ENCODE results near the gene TRIM14.
"Not testable (repeated sequence)": the region's sequence is repeated elsewhere in the genome, so short reads cannot be mapped to it uniquely, and the experiment has no call there.

The TRIM14 gene

DNA sequence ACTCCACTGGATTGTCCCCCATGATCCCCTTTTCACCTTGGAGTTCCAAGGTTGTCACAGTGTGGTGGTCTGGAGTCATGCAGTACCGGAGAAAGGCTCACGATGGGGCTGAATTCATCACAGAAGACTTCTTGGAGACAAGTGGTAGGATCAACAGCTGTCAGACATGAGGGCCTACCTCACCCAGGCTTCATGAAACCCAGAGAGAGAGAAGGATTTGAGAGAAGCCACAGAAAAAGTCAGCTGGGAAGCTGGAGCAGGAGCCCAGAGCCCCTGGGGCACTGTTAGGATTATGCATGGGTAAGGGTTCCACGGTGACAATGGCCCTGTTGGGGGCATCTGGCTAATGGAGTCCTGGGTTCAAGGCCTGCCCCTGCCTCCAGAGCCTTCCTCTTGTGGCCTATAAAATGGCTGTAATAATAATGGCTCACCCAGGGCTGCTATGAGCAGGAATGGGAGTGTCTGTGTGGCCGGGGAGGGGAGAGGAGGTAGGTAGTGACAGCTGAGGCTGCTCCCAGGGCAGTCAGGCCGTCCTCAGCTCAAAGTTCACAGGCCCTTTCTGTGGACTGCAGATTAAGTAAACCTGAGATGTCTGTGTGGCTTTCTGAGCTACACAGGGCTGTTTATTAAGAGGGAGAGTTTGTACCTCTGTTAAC, 910 bp downstream of the TRIM14 start:
- FAIRE-seq = peak; percentile 39

DNA sequence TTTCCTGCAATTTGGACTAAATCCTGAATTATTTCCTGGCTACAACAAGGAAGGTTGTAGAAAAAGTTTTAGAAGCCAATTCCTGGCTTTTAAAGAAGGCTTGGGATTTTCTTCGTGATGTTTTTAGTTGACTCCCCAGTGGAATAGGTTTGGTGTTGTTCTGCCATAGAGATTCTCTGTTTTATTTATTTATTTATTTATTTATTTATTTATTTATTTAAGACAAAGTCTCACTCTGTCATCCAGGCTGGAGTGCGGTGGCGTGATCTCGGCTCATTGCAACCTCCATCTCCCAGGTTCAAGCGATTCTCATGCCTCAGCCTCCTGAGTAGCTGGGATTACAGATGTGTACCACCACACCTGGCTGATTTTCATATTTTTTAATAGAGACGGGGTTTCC, 1.9 kb downstream of the TRIM14 start:
- DNase-seq (ENCODE audit: extremely low spot score, insufficient read length, low read depth); FAIRE-seq: not testable (repeated sequence)

More for the DNA sequence above, 910 bp downstream of the TRIM14 start:
- DNase-seq (ENCODE audit: extremely low spot score, insufficient read length, low read depth) = no peak

DNA sequence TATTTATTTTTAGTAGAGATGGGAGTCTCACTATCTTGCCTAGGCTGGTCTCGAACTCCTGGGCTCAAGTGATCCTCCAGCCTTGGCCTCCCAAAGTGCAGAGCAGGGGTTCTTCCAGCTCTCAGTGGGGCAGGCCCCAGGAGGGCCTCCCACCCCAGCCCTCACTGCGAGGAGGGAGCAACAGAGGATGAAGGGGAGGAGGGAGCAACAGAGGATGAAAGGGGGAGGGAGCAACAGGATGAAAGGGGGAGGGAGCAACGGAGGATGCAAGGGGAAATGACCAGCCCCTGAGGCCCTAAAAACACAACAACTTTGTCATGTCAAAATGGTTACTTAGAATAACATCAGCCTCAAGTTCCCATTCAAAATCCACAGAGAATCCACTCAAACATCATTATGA, 10.0 kb downstream of the TRIM14 start:
- FAIRE-seq = no peak
- no peak for DNase-seq (ENCODE audit: extremely low spot score, insufficient read length, low read depth)

DNA sequence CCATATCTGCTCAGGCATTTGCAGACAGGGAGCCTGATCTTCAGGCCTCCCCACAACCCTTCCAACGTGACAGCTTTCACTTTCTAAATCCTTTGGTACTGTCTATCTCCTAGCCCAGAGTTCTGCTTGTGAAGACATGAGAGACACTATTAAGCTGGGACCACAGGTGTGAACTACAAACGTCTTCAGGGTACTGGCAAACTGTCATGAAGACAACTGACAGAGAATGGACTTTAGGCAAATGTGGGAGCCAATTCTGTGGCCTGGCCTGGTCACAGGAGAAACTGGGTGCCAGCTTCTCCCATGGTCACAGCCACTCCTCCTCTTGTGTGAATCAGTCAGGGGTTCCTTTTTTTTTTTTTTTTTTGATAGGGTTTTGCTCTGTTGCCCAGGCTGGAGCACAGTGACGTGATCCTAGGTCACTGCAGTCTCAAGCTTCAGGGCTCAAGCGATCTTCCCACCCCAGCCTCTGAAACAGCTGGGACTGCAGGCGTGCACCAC, 10.4 kb downstream of the TRIM14 start:
- FAIRE-seq (peak; percentile 85), DNase-seq (ENCODE audit: extremely low spot score, insufficient read length, low read depth) (no peak)

DNA sequence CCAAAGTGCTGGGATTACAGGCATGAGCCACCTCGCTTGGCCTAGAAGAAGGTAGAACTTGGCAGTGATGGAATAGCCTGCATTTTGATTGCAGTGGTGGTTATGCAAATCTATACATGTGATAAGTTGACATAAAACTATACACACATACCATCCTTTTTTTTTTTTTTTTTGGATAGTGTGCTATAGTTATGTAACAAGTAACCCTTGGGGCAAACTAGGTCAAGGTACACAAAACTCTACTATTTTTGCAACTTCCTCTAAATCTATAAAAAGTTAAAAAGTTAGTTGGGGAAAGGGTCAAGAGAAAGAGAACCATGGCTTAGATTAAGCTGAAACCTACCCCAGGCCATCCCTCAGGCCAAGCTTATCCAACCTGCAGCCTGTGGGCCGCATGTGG, 11.1 kb downstream of the TRIM14 start:
- FAIRE-seq (no peak), DNase-seq (ENCODE audit: extremely low spot score, insufficient read length, low read depth) (no peak)

DNA sequence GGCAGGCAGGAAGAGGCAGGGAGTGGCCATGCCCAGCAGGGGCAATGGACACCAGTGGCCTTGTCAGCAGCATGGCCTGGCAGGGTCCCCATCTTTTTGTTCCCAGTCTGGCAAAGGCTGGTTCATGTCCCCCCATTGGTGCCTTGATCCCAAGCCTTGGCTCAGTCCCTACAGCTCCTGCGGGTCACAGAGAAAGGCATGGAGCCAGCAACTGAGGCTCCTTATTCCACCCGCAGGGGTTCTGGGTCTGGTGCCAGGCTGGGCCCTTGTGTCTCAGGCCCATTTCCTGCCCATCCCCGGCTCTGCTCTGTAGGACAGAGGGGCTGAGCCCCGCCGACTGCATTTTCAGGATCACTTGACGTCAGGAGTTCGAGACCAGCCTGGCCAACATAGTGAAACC, 14.0 kb downstream of the TRIM14 start:
- DNase-seq (ENCODE audit: extremely low spot score, insufficient read length, low read depth) (no peak), FAIRE-seq (no peak)

DNA sequence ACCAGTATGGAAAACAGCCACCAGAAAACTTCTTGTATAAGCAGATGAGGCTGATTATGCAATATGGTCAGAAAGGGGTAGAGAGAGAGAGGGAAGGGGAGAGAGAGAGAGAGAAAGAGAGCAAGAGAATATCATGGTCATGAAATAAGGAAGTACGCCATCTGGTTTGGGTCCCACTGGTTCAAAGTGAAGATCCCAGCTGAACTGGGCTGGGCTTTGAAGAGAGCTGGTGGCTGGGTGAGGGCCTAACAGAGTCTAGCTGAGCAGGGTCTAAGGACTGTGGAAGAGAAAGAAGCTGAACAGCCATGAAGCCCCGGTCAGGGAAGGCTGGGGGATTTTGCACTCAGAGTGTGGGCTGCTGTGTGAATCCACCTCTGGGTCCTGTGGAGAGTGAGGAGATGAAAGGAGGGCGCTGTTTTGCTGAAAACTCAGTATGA, 14.6 kb downstream of the TRIM14 start:
- FAIRE-seq = peak; percentile 88
- DNase-seq (ENCODE audit: extremely low spot score, insufficient read length, low read depth) = no peak

DNA sequence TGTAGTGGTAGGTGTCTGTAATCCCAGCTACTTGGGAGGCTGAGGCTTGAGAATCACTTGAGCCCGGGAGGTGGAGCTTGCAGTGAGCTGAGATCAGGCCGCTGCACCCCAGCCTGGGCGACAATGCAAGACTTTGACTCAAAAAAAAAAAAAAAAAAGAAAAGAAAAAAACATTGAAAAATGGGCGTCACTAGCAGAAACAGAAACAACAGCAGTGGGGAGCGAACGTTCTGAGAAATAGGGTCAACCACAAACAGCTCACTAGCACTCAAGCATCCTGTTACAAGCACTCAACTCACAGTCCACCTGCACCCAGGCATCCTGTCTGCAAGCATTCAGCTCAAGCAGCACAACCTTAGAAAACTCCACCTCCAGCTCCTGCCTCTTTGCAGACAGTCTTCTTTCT, 17.2 kb downstream of the TRIM14 start:
- DNase-seq (ENCODE audit: extremely low spot score, insufficient read length, low read depth) (peak; percentile 71), FAIRE-seq (peak; percentile 98)

DNA sequence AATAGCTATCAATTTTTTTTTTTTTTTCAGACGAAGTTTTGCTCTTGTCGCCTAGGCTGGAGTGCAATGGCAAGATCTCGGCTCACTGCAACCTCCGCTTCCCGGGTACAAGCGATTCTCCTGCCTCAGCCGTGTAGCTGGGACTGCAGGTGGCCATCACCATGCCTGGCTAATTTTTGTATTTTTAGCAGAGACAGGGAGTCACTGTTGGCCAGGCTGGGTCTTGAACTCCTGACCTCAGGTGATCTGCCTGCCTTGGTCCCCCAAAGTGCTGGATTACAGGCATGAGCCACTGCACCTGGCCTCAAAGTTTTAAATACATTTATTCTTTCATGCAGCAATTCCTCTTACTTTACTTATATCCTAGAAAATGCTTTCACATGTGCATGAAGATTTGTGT, 17.6 kb downstream of the TRIM14 start:
- FAIRE-seq (no peak), DNase-seq (ENCODE audit: extremely low spot score, insufficient read length, low read depth) (no peak)

DNA sequence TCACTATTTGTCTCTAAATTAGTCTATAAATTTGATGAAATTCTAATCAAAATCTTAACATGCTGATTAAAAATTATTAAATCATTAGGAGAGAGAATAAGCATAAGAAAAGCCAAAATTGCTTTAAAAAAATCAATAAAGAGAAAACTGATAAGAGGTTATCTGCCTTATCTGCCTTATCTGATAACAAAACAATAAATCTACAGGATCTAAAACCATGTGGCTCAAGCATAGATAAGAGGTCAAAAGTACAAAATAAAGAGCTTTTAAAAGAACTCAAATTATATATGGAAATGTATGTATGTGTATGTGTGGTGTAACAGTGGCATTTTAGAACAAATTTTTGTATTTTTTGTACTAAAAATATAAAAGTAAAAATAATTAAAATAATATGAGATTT, 18.6 kb downstream of the TRIM14 start:
- DNase-seq (ENCODE audit: extremely low spot score, insufficient read length, low read depth) (no peak), FAIRE-seq (no peak)

DNA sequence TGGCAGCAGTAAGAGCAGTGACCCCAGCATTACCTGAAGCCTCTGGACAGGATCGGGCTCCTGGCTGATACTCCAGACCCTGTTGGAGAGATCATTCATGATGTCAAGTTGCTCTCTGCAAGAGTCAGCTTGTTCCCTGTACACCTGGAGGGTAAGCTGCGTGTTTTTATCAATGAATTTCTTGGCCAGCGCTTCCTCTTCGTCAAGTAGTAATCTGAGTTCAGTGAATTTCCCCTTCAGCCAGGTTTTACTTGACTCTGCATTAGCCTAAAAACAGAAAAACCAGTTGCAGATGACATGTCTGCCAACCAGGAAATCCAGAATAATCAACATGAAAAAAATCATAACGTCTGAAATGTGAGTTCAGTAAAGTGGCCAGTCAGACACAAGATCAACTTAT, 19.1 kb downstream of the TRIM14 start:
- DNase-seq (ENCODE audit: extremely low spot score, insufficient read length, low read depth) = no peak
- no peak for FAIRE-seq

DNA sequence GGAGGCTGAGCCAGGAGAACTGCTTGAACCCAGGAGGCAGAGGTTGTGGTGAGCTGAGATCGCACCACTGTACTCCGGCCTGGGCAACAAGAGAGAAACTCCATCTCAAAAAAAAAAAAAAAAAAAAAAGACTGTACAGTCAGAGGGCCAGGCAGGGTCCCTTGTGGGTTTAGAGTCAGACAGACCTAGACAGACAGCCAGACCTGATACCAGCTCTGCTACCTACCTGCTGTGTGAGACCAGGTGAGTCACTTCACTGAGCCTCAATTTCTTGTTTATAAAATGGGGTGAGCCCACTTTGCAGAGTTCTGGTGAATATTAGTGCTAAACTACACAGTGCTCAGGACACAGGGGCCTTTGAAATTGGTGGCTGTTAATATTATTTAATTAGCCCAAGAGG, 19.7 kb downstream of the TRIM14 start:
- no peak for DNase-seq (ENCODE audit: extremely low spot score, insufficient read length, low read depth)
- no peak for FAIRE-seq

DNA sequence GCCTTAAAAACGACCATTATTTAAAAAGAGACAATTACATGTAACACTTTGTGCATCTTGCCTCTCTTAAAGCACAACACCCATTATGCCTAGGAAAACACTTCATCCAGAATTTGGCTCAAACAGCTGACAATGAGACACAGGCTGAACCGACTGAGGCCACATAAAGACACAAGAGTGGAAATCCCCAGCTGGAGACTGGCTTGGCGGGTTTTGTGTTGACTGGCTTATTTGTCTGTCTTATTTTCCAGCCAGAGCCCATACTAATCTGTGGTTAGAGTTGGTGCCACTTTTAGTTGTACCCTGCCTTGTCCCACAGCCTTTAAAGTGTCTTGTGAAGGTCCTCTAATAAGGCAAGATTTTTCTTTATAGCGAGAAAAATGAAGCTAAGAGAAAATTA, 21.2 kb downstream of the TRIM14 start:
- DNase-seq (ENCODE audit: extremely low spot score, insufficient read length, low read depth) = no peak
- peak; percentile 67 for FAIRE-seq

DNA sequence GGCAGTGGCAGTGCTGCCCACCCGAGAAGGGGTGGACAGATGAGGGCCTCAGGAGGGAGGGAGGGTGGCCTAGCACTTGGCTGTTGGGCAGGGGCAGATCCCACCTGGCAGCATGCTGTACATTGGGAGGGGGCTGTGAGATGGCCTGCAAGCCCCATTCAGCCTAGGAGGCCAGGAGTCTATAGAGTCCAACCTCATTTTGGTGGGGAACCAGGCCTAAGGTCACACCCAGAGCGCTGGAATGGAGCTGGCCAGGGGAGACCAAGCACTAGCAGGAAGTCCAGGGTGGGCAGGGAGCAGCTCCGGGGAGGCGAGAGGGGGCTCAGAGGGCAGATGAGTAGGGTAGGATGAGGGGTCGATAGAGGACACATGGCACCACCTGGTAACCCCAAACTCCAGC, 22.9 kb downstream of the TRIM14 start:
- FAIRE-seq = no peak
- DNase-seq (ENCODE audit: extremely low spot score, insufficient read length, low read depth) = no peak

DNA sequence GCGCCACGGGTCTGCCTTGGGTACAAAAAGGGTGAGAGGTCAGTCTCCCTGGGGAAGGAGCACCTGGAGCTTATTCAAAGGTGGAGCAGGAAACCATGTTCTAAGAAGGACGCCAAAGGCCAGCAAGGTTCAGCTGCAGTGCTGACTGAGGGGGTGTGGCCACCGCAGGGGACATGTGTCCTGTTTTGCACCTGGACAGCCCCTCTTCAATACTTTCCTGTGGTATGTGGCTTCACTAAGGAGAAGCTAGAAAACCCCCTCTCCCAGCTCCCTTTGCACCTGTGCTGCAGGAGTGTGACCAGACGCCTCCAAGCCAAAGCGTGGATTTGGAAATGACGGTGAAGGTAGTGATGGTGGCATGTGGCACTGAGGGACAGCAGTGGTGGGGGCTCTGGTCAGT, 23.6 kb downstream of the TRIM14 start:
- FAIRE-seq = no peak
- no peak for DNase-seq (ENCODE audit: extremely low spot score, insufficient read length, low read depth)

DNA sequence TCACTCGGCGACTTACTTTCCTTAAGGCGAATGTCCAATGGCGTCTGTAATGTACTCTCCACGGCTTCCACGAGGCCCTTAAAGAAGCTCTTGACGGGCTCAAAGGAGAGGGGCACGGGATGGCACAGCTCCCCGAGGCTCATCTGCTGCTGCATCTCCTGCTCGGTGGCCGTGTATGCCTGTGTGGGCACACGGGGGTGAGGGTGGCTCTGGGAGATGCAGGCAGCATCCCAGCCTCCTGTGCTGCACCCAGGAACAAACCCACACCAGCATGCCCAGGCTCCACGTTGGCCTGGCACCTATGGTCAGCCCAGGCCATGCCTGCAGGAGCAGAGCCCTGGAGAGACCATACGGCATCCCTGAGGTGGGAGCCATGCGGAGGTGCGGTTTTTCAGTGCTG, 24.2 kb downstream of the TRIM14 start:
- FAIRE-seq (no peak), DNase-seq (ENCODE audit: extremely low spot score, insufficient read length, low read depth) (no peak)

DNA sequence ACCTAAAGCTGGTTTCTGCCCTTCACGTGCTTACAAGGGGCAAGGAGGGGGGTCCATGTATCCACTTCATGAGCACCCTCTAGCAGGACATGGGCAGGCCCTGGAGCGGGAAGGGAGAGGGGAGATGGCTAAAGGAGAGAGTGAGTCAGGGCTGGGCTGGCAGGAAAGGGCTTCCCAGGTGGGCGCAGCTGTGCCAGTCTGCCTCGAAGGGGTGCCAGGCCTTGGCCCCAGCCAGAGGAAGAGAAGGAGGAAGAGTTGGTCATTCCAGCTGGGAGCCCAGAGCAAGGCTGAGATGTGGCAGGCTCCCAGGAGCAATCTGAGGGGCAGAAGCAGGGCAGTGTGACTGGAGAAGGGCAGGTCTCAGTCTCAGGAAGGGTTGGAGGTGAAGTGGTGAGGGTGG, 24.7 kb downstream of the TRIM14 start:
- FAIRE-seq = no peak

DNA sequence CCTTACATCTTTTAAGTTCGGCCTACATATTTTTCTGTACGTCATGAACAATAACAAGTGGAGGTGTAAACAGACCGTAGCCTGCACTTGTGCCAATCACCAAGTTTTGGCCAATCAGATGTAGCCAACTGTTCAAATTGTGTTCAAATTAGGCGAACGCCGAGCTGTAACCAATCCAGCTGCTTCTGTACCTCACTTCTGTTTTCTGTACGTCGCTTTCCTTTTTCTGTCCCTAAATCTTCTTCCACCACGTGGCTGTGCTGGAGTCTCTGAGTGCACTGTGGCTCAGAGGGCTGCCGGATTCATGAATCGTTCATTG, 26.4 kb downstream of the TRIM14 start:
- FAIRE-seq = no peak
- DNase-seq (ENCODE audit: extremely low spot score, insufficient read length, low read depth) = no peak

More for the DNA sequence above, 24.7 kb downstream of the TRIM14 start:
- no peak for DNase-seq (ENCODE audit: extremely low spot score, insufficient read length, low read depth)

DNA sequence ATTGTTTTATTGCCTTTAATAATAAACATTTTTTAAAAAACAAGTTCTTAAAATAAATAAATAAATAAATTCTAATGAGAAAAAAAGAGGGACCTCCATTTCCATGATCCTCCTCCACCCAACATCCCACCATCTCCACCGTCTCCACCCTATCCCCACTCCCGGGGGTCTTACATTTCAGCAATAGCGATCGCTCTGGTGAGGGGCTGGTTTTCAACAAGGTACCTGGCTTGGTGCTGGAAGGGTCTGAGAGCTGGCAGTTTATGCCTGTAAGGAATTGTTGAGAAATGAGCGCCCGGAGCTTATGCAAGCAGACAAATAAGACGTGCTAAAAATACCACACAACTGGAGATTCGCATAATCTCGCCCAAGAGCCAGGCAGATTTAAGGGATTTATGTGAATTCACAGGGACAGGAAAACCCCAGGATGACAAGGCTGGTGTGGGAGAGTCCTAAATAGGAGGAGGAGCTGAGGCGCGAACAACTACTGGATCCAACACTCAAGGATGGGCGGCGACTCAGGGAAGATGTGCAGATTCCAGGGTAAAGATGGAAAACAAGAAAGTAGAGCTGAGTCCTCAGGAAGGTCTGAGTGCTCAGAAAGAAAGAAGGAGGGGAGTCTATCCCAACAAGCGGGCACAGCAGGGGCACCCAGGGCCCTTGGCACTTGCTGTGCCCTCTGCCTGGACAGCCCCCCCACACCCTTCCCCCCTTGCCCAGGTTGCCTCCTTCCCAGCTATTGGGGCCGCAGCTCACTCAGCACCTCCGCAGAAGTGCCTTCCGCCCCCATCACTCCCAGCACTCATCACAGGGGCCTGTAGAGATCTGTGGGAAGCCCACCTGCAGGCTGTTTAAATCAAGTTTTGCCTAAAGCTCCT, 27.0 kb downstream of the TRIM14 start:
- FAIRE-seq (no peak), DNase-seq (ENCODE audit: extremely low spot score, insufficient read length, low read depth) (no peak)

DNA sequence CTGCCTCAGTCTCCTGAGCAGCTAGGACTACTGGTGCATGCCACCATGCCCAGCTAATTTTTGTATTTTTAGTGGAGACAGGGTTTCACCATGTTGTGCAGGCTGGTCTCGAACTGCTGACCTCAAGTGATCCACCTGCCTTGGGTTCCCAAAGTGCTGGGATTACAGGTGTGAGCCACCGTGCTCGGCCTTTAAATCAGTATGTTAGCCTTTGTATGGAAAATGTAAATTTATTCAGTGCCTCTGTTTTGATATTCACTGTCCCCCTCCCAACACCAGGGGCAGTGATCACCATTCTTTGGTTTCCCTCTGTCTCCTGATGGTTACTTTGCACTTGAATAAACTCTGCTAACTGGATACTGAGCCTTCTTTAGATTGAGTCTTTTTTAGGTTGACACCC, 28.3 kb downstream of the TRIM14 start:
- not testable (repeated sequence) for FAIRE-seq; DNase-seq (ENCODE audit: extremely low spot score, insufficient read length, low read depth)

All from GM18507 (cell line).